HUES6 (cell line): ENCODE data around the gene BRPF3.

Experiments
- H3K27ac ChIP-seq: 2 replicates; pipeline ENCODE4 v1.7.0; 2013; ENCODE audit warnings: low read depth, mild to moderate bottlenecking, low read length, inconsistent platforms
- H3K27me3 ChIP-seq: 2 replicates; pipeline ENCODE4 v1.6.1; 2013; ENCODE audit warnings: low read length; ENCODE audit not compliant: control insufficient read depth, insufficient read depth
- H3K36me3 ChIP-seq: 2 replicates; pipeline ENCODE4 v1.6.1; 2013; ENCODE audit warnings: low read length; ENCODE audit not compliant: control insufficient read depth, insufficient read depth
- H3K4me1 ChIP-seq: 2 replicates; pipeline ENCODE4 v1.6.1; 2013; ENCODE audit warnings: low read length; ENCODE audit not compliant: control insufficient read depth, insufficient read depth
- H3K4me3 ChIP-seq: 2 replicates; pipeline ENCODE4 v1.5.1; 2013; ENCODE audit warnings: low read depth, low read length
- H3K9ac ChIP-seq: one replicate; pipeline ENCODE4 v1.6.1; 2013; ENCODE audit warnings: mild to moderate bottlenecking, low read length
- H3K9me3 ChIP-seq: 2 replicates; pipeline ENCODE4 v1.6.1; 2013; ENCODE audit warnings: low read depth, low read length; ENCODE audit not compliant: control insufficient read depth, insufficient read depth

BRPF3 gene

GRCh38 chr6:36177166-36177565 is 19.4 kb upstream of the BRPF3 start:
- Histone ChIP-seq H3K4me3 (no peak overlapping the region), H3K9ac (no peak overlapping the region)

GRCh38 chr6:36178544-36178943 is 18.0 kb upstream of the BRPF3 start:
- no peaks in the 10 kb centered on the region for H3K36me3 ChIP-seq
- no peaks in the 10 kb centered on the region for H3K4me1 ChIP-seq
- peaks cover 6% of the 10 kb centered on the region; the same call in 1 of the 2 replicates for H3K9me3 ChIP-seq
- no peak overlapping the region for H3K9ac ChIP-seq
- no peaks in the 10 kb centered on the region for H3K27me3 ChIP-seq
- H3K27ac ChIP-seq: no peak overlapping the region
- H3K4me3 ChIP-seq: no peak overlapping the region

More at GRCh38 chr6:36177166-36177565, 19.4 kb upstream of the BRPF3 start:
- Histone ChIP-seq H3K27me3 (no peaks in the 10 kb centered on the region), H3K4me1 (no peaks in the 10 kb centered on the region), H3K27ac (no peak overlapping the region), H3K9me3 (peaks cover 6% of the 10 kb centered on the region; the same call in 1 of the 2 replicates), H3K36me3 (no peaks in the 10 kb centered on the region)

- H3K9me3 ChIP-seq: peaks cover 6% of the 10 kb centered on the region; the same call in 1 of the 2 replicates
- no peak overlapping the region for H3K4me3 ChIP-seq
- no peaks in the 10 kb centered on the region for H3K4me1 ChIP-seq
- H3K9ac ChIP-seq: no peak overlapping the region
- H3K27me3 ChIP-seq: no peaks in the 10 kb centered on the region
- H3K36me3 ChIP-seq: no peaks in the 10 kb centered on the region
- no peak overlapping the region for H3K27ac ChIP-seq
These were observed 16.4 kb upstream of the BRPF3 start for GRCh38 chr6:36180126-36180525.

- H3K4me1 ChIP-seq: no peaks in the 10 kb centered on the region
- no peak overlapping the region for H3K4me3 ChIP-seq
- no peaks in the 10 kb centered on the region for H3K9me3 ChIP-seq
- H3K27ac ChIP-seq: no peak overlapping the region
- H3K9ac ChIP-seq: no peak overlapping the region
- no peaks in the 10 kb centered on the region for H3K36me3 ChIP-seq
- no peaks in the 10 kb centered on the region for H3K27me3 ChIP-seq
These were observed 12.2 kb upstream of the BRPF3 start for GRCh38 chr6:36184311-36184710.

- no peak overlapping the region for H3K9ac ChIP-seq
- no peak overlapping the region for H3K27ac ChIP-seq
- no peak overlapping the region for H3K4me3 ChIP-seq
- no peaks in the 10 kb centered on the region for H3K9me3 ChIP-seq
- no peaks in the 10 kb centered on the region; the same call in 1 of the 2 replicates for H3K27me3 ChIP-seq
- H3K36me3 ChIP-seq: no peaks in the 10 kb centered on the region
- no peaks in the 10 kb centered on the region for H3K4me1 ChIP-seq
These were observed 10.3 kb upstream of the BRPF3 start for GRCh38 chr6:36186199-36186598.

GRCh38 chr6:36187446-36187845 is 9.1 kb upstream of the BRPF3 start:
- no peaks in the 10 kb centered on the region for H3K36me3 ChIP-seq
- H3K9ac ChIP-seq: no peak overlapping the region
- H3K27me3 ChIP-seq: no peaks in the 10 kb centered on the region; the same call in 1 of the 2 replicates
- H3K27ac ChIP-seq: no peak overlapping the region
- H3K4me1 ChIP-seq: no peaks in the 10 kb centered on the region
- no peak overlapping the region for H3K4me3 ChIP-seq
- no peaks in the 10 kb centered on the region for H3K9me3 ChIP-seq

GRCh38 chr6:36195471-36196112 is 952 bp upstream of the BRPF3 start:
- Histone ChIP-seq H3K27me3 (no peaks in the 10 kb centered on the region; the same call in 1 of the 2 replicates), H3K36me3 (peaks cover 12% of the 10 kb centered on the region), H3K4me3 (peak overlapping the region; percentile 87), H3K4me1 (0 out of 2 replicates have a peak, but pooled peaks cover 3% of the 10 kb centered on the region), H3K9me3 (no peaks in the 10 kb centered on the region), H3K27ac (no peak overlapping the region), H3K9ac (peak overlapping the region; percentile 84)

- H3K4me3 ChIP-seq: peak overlapping the region; percentile 87
- peak overlapping the region; percentile 93; the same call in 1 of the 2 replicates for H3K27ac ChIP-seq
- peak overlapping the region; percentile 84 for H3K9ac ChIP-seq
- H3K4me1 ChIP-seq: 0 out of 2 replicates have a peak, but pooled peaks cover 3% of the 10 kb centered on the region
- H3K36me3 ChIP-seq: peaks cover 26% of the 10 kb centered on the region
- no peaks in the 10 kb centered on the region for H3K9me3 ChIP-seq
- H3K27me3 ChIP-seq: no peaks in the 10 kb centered on the region
These were observed 470 bp downstream of the BRPF3 start for GRCh38 chr6:36196880-36197548.

GRCh38 chr6:36197739-36198221 is 1.2 kb downstream of the BRPF3 start:
- no peaks in the 10 kb centered on the region for H3K9me3 ChIP-seq
- H3K4me3 ChIP-seq: peak overlapping the region; percentile 87
- no peak overlapping the region for H3K27ac ChIP-seq
- H3K9ac ChIP-seq: no peak overlapping the region
- H3K4me1 ChIP-seq: 0 out of 2 replicates have a peak, but pooled peaks cover 3% of the 10 kb centered on the region
- peaks cover 34% of the 10 kb centered on the region for H3K36me3 ChIP-seq
- H3K27me3 ChIP-seq: no peaks in the 10 kb centered on the region

GRCh38 chr6:36198986-36199385 is 2.4 kb downstream of the BRPF3 start:
- H3K27ac ChIP-seq: no peak overlapping the region
- H3K9ac ChIP-seq: no peak overlapping the region
- no peaks in the 10 kb centered on the region for H3K9me3 ChIP-seq
- H3K27me3 ChIP-seq: no peaks in the 10 kb centered on the region
- peaks cover 46% of the 10 kb centered on the region for H3K36me3 ChIP-seq
- no peak overlapping the region for H3K4me3 ChIP-seq
- H3K4me1 ChIP-seq: 0 out of 2 replicates have a peak, but pooled peaks cover 3% of the 10 kb centered on the region
